Common myeloid progenitor, CD34-positive (primary cell): Measurements from ENCODE around the gene AP1B1.
"Not testable (repeated sequence)": the region's sequence is repeated elsewhere in the genome, so short reads cannot be mapped to it uniquely, and the experiment has no call there.

Experiments
- CTCF ChIA-PET: fragments of 350-600 bp; sonication (Branson Sonifier 250); formaldehyde crosslinking; loops from one replicate; lab custom pipeline; 2021; ENCODE audit warnings: antibody characterized with exemption; lab: Charles Lee
- POLR2A ChIA-PET: fragments of 350-600 bp; sonication (Branson Sonifier 250); formaldehyde crosslinking; loops from one replicate; lab custom pipeline; 2021; ENCODE audit warnings: antibody characterized with exemption; lab: Charles Lee
- DNase-seq, 3 donors: peaks; one replicate each; pipeline versions ENCODE4 v3.0.0 to v3.0.0-alpha.2; 2013
- H3K27ac ChIP-seq, 2 experiments: 1 replicate in 1 of 2; 2 replicates in 1 of 2; pipeline ENCODE4 v1.7.0; 2013; ENCODE audit warnings: inconsistent platforms in 2 of 2, low read length in 2 of 2, mild to moderate bottlenecking in 2 of 2, low read depth in 1 of 2, moderate library complexity in 1 of 2; ENCODE audit not compliant: severe bottlenecking in 2 of 2, insufficient read depth in 1 of 2, poor library complexity in 1 of 2
- H3K27me3 ChIP-seq, 5 experiments: replicated peaks in 2 of 5; 1 replicate in 3 of 5; 2 replicates in 2 of 5; pipeline versions ENCODE4 v1.6.1 to v1.7.0; 2013; ENCODE audit warnings: low read length in 4 of 5, mild to moderate bottlenecking in 2 of 5, moderate library complexity in 2 of 5, inconsistent platforms in 1 of 5; ENCODE audit not compliant: insufficient read depth in 5 of 5, control insufficient read depth in 4 of 5
- H3K36me3 ChIP-seq, 4 experiments: 1 replicate in 2 of 4; 2 replicates in 2 of 4; pipeline versions ENCODE4 v1.6.1 to v1.7.0; 2013; ENCODE audit warnings: low read length in 3 of 4, control low read depth in 1 of 4, mild to moderate bottlenecking in 1 of 4; ENCODE audit not compliant: control insufficient read depth in 4 of 4, insufficient read depth in 4 of 4
- H3K4me1 ChIP-seq, 4 experiments: 1 replicate in 3 of 4; 2 replicates in 1 of 4; pipeline versions ENCODE4 v1.6.1 to v1.7.1; 2013; ENCODE audit warnings: low read length in 3 of 4, mild to moderate bottlenecking in 3 of 4, control low read depth in 1 of 4, inconsistent platforms in 1 of 4, moderate library complexity in 1 of 4; ENCODE audit not compliant: control insufficient read depth in 4 of 4, insufficient read depth in 4 of 4; ENCODE audit errors: control extremely low read depth in 1 of 4
- H3K4me3 ChIP-seq, 7 experiments: 1 replicate in 4 of 7; 2 replicates in 3 of 7; pipeline versions ENCODE4 v1.5.1 to v1.7.0; 2013; ENCODE audit warnings: mild to moderate bottlenecking in 7 of 7, low read length in 6 of 7, moderate library complexity in 6 of 7, inconsistent platforms in 2 of 7, low read depth in 2 of 7, control low read depth in 1 of 7; ENCODE audit not compliant: insufficient read depth in 4 of 7, control insufficient read depth in 1 of 7; ENCODE audit errors: extremely low read depth in 1 of 7
- H3K9me3 ChIP-seq, 5 experiments: 1 replicate in 4 of 5; 2 replicates in 1 of 5; pipeline versions ENCODE4 v1.6.1 to v1.7.1; 2013; ENCODE audit warnings: low read length in 4 of 5, mild to moderate bottlenecking in 2 of 5, inconsistent platforms in 1 of 5, low read depth in 1 of 5, moderate library complexity in 1 of 5; ENCODE audit not compliant: control insufficient read depth in 4 of 5, insufficient read depth in 2 of 5; ENCODE audit errors: control extremely low read depth in 1 of 5
- WGBS: methylation state at CpG from one replicate; pipeline ENCODE4 v1.1.5; 2013; ENCODE audit not compliant: insufficient coverage; 5-methylcytosine and 5-hydroxymethylcytosine counted together

Gene AP1B1

DNA sequence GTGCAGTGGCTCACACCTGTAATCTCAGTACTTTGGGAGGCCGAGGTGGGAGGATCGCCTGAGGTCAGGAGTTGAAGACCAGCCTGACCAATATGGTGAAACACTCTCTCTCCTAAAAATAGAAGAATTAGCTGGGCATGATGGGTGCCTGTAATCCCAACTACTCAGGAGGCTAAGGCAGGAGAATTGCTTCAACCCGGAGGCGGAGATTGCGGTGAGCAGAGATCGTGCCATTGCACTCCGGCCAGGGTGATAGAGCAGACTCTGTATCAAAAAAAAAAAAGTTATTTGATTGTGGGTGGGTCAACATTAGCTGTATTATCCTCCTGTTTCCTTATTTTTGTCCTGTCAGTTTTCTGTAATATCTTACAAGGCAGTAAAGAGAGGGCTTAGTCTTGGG is 38.1 kb upstream of the AP1B1 start:
- Histone ChIP-seq H3K4me1 (peaks cover 0 to 14% (median 8%) of the 10 kb centered on the region in 4 experiments), H3K27me3 (peaks cover 0 to 3% (median 0%) of the 10 kb centered on the region in 5 experiments), H3K36me3 (no peaks in the 10 kb centered on the region), H3K4me3 (no peak overlapping the region), H3K9me3 (no peaks in the 10 kb centered on the region), H3K27ac (no peak overlapping the region)
- no peak for DNase-seq
- POLR2A ChIA-PET: no interaction called here
- CTCF ChIA-PET: interaction anchor here (1.1 kb wide), 1 partner anchor 25 kb away, joined by 3 read pairs; no protein-coding TSS in a partner anchor
- WGBS: 100% methylated on average over 7 of the region's 7 CpGs

DNA sequence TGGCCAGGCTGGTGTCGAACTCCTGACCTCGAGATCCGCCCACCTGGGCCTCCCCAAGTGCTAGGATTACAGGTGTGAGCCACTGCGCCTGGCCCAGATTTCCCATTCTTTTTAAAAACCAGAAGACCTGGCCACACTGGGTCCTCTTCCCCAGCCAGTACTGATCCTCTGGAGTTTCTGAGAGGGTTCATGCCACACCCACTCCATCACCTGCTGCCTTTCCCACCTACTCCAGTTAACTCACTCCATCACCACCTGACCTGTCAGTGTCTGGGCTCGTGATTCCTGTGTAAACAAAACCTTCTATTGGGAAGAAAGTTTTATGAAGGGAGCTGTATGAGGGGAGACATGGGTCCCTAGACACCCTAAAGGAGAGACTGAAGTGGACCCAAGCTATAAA is 30.3 kb upstream of the AP1B1 start:
- DNase-seq, H3K36me3 ChIP-seq, POLR2A ChIA-PET, H3K4me3 ChIP-seq, CTCF ChIA-PET, H3K9me3 ChIP-seq, H3K27me3 ChIP-seq, H3K27ac ChIP-seq: not testable (repeated sequence)
- 72% methylated on average over 4 of the region's 5 CpGs for WGBS
- peaks cover 0 to 40% (median 16%) of the 10 kb centered on the region in 4 experiments for H3K4me1 ChIP-seq

DNA sequence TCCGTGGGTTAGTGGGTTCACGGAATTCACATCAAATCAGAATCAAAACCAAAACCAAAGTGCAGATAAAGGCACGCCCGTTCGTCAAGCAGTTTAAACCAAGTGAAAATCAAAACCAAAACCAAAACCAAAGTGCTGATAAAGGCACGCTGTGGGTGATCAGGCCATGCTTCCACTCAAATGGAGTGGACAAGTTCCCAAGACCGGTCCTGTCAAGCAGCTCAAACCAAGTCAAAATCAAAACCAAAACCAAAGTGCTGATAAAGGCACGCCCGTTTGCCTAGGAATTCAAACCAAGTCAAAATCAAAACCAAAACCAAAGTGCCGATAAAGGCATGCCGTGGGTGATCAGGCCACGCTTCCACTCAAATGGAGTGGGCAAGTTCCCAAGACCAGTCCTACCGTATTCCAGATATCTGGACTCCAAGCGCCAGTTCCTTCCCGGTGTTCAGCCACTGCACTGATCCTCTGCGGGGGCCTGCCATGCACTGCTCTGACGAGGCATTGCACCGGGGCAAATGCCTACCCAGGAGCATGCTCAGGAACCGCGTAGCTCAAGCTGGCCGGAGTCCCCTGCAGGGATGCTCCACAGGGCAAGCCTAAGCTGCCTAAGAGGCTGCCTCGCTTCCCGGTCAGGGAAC is 26.7 kb upstream of the AP1B1 start:
- peaks cover 0 to 25% (median 6%) of the 10 kb centered on the region in 4 experiments for H3K4me1 ChIP-seq
- WGBS: 50% methylated on average over 18 of the region's 23 CpGs
- H3K27me3 ChIP-seq, POLR2A ChIA-PET, H3K36me3 ChIP-seq, H3K9me3 ChIP-seq, H3K27ac ChIP-seq: not testable (repeated sequence)
- DNase-seq: peak; percentile 64 to 88 (median 81)
- peak overlapping the region in 6 of 7 experiments; percentile 2 to 80 (median 60) for H3K4me3 ChIP-seq
- CTCF ChIA-PET: interaction anchor here (1.3 to 1.7 kb wide), 2 partner anchors 20 to 22 kb away, joined by 3 to 4 read pairs; no protein-coding TSS in a partner anchor

DNA sequence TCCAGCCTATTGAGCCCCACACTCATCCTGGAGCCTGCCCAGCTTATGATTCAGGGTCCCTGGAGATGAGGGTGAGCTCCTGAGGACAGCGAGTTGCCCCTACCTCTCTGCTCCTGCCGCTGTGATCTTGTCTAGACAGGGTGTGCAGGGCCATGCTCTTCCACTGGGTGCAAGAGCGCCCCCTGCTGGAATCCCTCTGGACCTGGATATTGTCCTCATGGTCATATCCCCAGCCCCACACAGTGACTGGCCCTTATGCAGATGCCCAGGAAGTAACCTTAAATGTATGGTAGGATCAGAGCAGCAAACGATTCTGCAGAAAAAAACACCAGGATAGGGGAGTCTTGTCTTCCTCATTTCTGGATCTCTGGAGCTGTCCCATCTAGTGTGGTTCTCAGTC is 24.4 kb upstream of the AP1B1 start:
- CTCF ChIA-PET, H3K27me3 ChIP-seq, H3K4me3 ChIP-seq, H3K9me3 ChIP-seq, POLR2A ChIA-PET, H3K36me3 ChIP-seq, H3K27ac ChIP-seq: not testable (repeated sequence)
- peaks cover 0 to 29% (median 4%) of the 10 kb centered on the region in 4 experiments for H3K4me1 ChIP-seq
- 80% methylated on average over 1 of the region's 4 CpGs for WGBS
- peak in 1 of 3 donors; percentile 18 for DNase-seq

DNA sequence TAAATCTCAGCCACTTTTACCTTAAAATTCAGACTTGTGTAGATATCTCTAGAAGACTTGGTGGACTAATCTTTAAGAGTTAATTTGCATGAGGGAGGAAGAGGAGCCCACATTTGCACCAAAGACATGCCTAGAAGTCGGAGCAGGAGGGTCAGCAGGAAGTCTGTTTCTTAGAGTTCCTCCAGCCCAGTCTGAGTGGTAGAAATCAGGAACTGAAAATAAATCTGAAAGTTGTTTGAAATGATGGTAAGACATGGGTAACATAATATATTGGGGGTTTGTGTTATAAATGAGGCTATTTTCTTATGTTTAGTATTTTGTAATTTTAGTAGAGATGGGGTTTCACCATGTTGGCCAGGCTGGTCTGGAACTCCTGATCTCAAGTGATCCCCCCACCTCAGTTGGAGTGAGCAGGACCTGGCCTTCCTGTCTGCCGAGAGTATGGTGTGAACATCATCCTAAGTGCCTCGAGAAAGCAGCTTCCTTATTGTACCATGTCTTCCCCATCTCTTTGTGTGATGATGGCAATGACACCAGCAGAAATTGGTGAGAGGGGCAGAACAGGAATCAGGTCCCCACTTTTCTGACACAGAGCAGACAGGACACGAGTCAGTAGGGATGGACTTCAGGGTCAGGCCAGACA is 23.3 kb upstream of the AP1B1 start:
- CTCF ChIA-PET, H3K27ac ChIP-seq, H3K36me3 ChIP-seq, H3K9me3 ChIP-seq, H3K4me3 ChIP-seq, H3K27me3 ChIP-seq, POLR2A ChIA-PET: not testable (repeated sequence)
- 0% methylated on average over 2 of the region's 4 CpGs for WGBS
- H3K4me1 ChIP-seq: peaks cover 0 to 29% (median 4%) of the 10 kb centered on the region in 4 experiments
- peak in 1 of 3 donors; percentile 33 for DNase-seq

DNA sequence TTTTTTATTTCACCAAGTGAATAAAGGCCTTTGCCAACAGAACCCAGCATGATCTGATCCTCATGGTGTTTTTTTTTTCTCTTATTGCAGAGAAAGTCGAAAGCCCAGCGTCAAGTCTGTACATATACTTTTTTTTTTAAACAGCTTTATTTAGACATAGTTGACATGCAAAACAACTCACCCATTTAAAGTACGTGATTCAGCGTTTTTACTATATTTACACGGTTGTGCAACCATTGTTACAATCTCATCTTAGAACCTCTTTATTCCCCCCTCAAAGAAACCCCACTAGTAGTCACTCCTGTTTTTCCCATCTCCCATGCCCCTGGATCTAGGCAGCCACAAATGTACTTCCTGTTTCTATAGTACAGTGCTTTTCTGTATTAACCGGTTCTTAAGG is 20.6 kb upstream of the AP1B1 start:
- Histone ChIP-seq H3K4me1 (peaks cover 0 to 13% (median 2%) of the 10 kb centered on the region in 4 experiments), H3K9me3 (no peaks in the 10 kb centered on the region), H3K27ac (no peak overlapping the region), H3K36me3 (no peaks in the 10 kb centered on the region), H3K4me3 (no peak overlapping the region), H3K27me3 (no peaks in the 10 kb centered on the region)
- DNase-seq: peak in 2 of 3 donors; percentile 28 to 52
- WGBS: 27% methylated on average over 5 of the region's 6 CpGs
- POLR2A ChIA-PET: no interaction called here
- CTCF ChIA-PET: no interaction called here

- WGBS: 85% methylated on average over 4 of the region's 6 CpGs
These were observed 13.2 kb upstream of the AP1B1 start for GRCh38 chr22:29401538-29401937.

More at GRCh38 chr22:29401538-29401937, 13.2 kb upstream of the AP1B1 start:
- DNase-seq, CTCF ChIA-PET, H3K4me3 ChIP-seq, POLR2A ChIA-PET, H3K4me1 ChIP-seq, H3K36me3 ChIP-seq, H3K27me3 ChIP-seq, H3K27ac ChIP-seq, H3K9me3 ChIP-seq: not testable (repeated sequence)
